CD4-positive, alpha-beta T cell (primary cell): ENCODE results near the gene TBL1X. TPM values are rescaled to one million over a fixed set of nuclear protein-coding genes. Genes with fewer than 3 reads are reported as not detected.
A peak's percentile ranks its signal among the peaks of the same experiment; 100 is the strongest.
"Not testable (repeated sequence)": the region's sequence is repeated elsewhere in the genome, so short reads cannot be mapped to it uniquely, and the experiment has no call there.

Experiments
- ATAC-seq: fragments of 200-7000 bp; cut with Tn5 transposase; one replicate; pipeline ENCODE4 v1.10.0; 2022; ENCODE audit warnings: mild to moderate bottlenecking; ENCODE audit not compliant: poor library complexity
- CTCF ChIA-PET: fragments of 350-600 bp; sonication (Branson Sonifier 250); formaldehyde crosslinking; loops from one replicate; lab custom pipeline; 2021; ENCODE audit warnings: antibody characterized with exemption, inconsistent platforms; lab: Charles Lee
- POLR2A ChIA-PET: fragments of 350-600 bp; sonication (Branson Sonifier 250); formaldehyde crosslinking; loops from one replicate; lab custom pipeline; 2021; ENCODE audit warnings: antibody characterized with exemption, inconsistent platforms; lab: Charles Lee
- DNase-seq, 14 experiments: peaks; one replicate each; pipeline ENCODE4 v3.0.0-alpha.2; 2013 to 2020; ENCODE audit warnings: mixed read lengths in 2 of 14
- H3K27ac ChIP-seq, 2 donors: one replicate each; pipeline versions ENCODE4 v1.5.1 to v1.7.0; 2013; ENCODE audit warnings: low read length in 2 of 2, low read depth in 1 of 2, mild to moderate bottlenecking in 1 of 2
- H3K27me3 ChIP-seq, 2 experiments: 1 replicate in 1 of 2; 2 replicates in 1 of 2; pipeline versions ENCODE4 v1.6.1 to v1.7.0; 2013; ENCODE audit warnings: low read length in 2 of 2, control low read depth in 1 of 2, mild to moderate bottlenecking in 1 of 2, moderate library complexity in 1 of 2; ENCODE audit not compliant: insufficient read depth in 2 of 2, control insufficient read depth in 1 of 2
- H3K36me3 ChIP-seq: one replicate; pipeline ENCODE4 v1.6.1; 2013; ENCODE audit warnings: low read length, control low read depth; ENCODE audit not compliant: insufficient read depth
- H3K4me1 ChIP-seq: one replicate; pipeline ENCODE4 v1.6.1; 2013; ENCODE audit warnings: low read length, control low read depth; ENCODE audit not compliant: insufficient read depth
- H3K4me3 ChIP-seq: one replicate; pipeline ENCODE4 v1.5.1; 2013; ENCODE audit warnings: mild to moderate bottlenecking, low read length, moderate library complexity
- H3K9me3 ChIP-seq, 2 experiments: 1 replicate in 1 of 2; 2 replicates in 1 of 2; pipeline versions ENCODE4 v1.6.1 to v1.7.0; 2013; ENCODE audit warnings: low read length in 2 of 2, mild to moderate bottlenecking in 2 of 2, control low read depth in 1 of 2, moderate library complexity in 1 of 2; ENCODE audit not compliant: control insufficient read depth in 1 of 2, insufficient read depth in 1 of 2
- H3K27ac Mint-ChIP-seq: one replicate; pipeline ENCODE4 v1.8.0; 2020; ENCODE audit warnings: mixed read lengths
- H3K27me3 Mint-ChIP-seq: one replicate; pipeline ENCODE4 v1.8.0; 2021; ENCODE audit warnings: mixed read lengths
- H3K36me3 Mint-ChIP-seq: one replicate; pipeline ENCODE4 v1.8.0; 2021; ENCODE audit warnings: low read depth, mixed read lengths
- H3K4me1 Mint-ChIP-seq: one replicate; pipeline ENCODE4 v1.8.0; 2021; ENCODE audit warnings: low read depth, mixed read lengths
- H3K4me3 Mint-ChIP-seq: one replicate; pipeline ENCODE4 v1.8.0; 2020; ENCODE audit warnings: mild to moderate bottlenecking, mixed read lengths
- H3K9me3 Mint-ChIP-seq: one replicate; pipeline ENCODE4 v1.8.0; 2020; ENCODE audit warnings: mixed read lengths
- CTCF ChIP-seq: fragments of 200-600 bp; IDR thresholded peaks from one replicate; pipeline ENCODE4 v1.8.0; 2022; ENCODE audit warnings: antibody characterized with exemption, mild to moderate bottlenecking
- intact Hi-C, 2 experiments: fragments of 100-400 bp; cut with DNase I in 1 of 2; cut with micrococcal nuclease in 1 of 2; formaldehyde crosslinking; loops; one replicate each; pipeline versions ENCODE4 v1.15.1 to v1.9.0; 2023 to 2025; cut with DNase I, micrococcal nuclease
- total RNA-seq, 174 experiments: library from RNA in 2 of 174; stranded (reverse) in 2 of 174; gene quantifications; one replicate each; pipeline ENCODE4 v1.2.3 and lab custom pipeline; 2021 to 2026

TBL1X gene
- total RNA-seq, 2 experiments from 2014 or later = 17.4 to 19.2 TPM

GRCh38 chrX:9473708-9474107, 8.8 kb downstream of the TBL1X start:
- Mint-ChIP-seq H3K4me3 (no peak overlapping the region), H3K36me3 (peaks cover 36% of the 10 kb centered on the region), H3K27me3 (no peaks in the 10 kb centered on the region), H3K4me1 (peaks cover 45% of the 10 kb centered on the region), H3K9me3 (no peaks in the 10 kb centered on the region), H3K27ac (no peak overlapping the region)
- ChIA-PET CTCF (no interaction called here), POLR2A (no interaction called here)
- TF ChIP-seq CTCF = no peak
- no peak overlapping the region for H3K4me3 ChIP-seq
- H3K27ac ChIP-seq = no peak overlapping the region
- DNase-seq (no peak), ATAC-seq (no peak)
- peaks cover 8% of the 10 kb centered on the region for H3K4me1 ChIP-seq
- H3K9me3 ChIP-seq = no peaks in the 10 kb centered on the region
- intact Hi-C loops = no loop called here
- no peaks in the 10 kb centered on the region for H3K27me3 ChIP-seq
- peaks cover 8% of the 10 kb centered on the region for H3K36me3 ChIP-seq

GRCh38 chrX:9475417-9475816, 10.6 kb downstream of the TBL1X start:
- H3K27me3 ChIP-seq, POLR2A ChIA-PET, H3K4me3 ChIP-seq, H3K27ac Mint-ChIP-seq, ATAC-seq, H3K9me3 Mint-ChIP-seq, CTCF ChIA-PET, H3K36me3 ChIP-seq, intact Hi-C loops, H3K9me3 ChIP-seq, H3K27ac ChIP-seq, H3K4me3 Mint-ChIP-seq, H3K4me1 ChIP-seq, H3K27me3 Mint-ChIP-seq: not testable (repeated sequence)
- peak in 1 of 14 experiments; percentile 39 for DNase-seq
- H3K36me3 Mint-ChIP-seq = peaks cover 31% of the 10 kb centered on the region
- H3K4me1 Mint-ChIP-seq = peaks cover 47% of the 10 kb centered on the region

- H3K9me3 Mint-ChIP-seq = no peaks in the 10 kb centered on the region
- no peak overlapping the region for H3K27ac Mint-ChIP-seq
- H3K4me1 ChIP-seq = no peaks in the 10 kb centered on the region
- ATAC-seq (no peak), DNase-seq (no peak)
- H3K36me3 ChIP-seq = peaks cover 7% of the 10 kb centered on the region
- H3K4me3 ChIP-seq = no peak overlapping the region
- POLR2A ChIA-PET = no interaction called here
- no peaks in the 10 kb centered on the region for H3K27me3 Mint-ChIP-seq
- no peaks in the 10 kb centered on the region for H3K27me3 ChIP-seq
- CTCF ChIA-PET = no interaction called here
- peaks cover 50% of the 10 kb centered on the region for H3K4me1 Mint-ChIP-seq
- intact Hi-C loops = no loop called here
- H3K4me3 Mint-ChIP-seq = no peak overlapping the region
- no peaks in the 10 kb centered on the region for H3K9me3 ChIP-seq
- H3K27ac ChIP-seq = no peak overlapping the region
- H3K36me3 Mint-ChIP-seq = peaks cover 28% of the 10 kb centered on the region
- TF ChIP-seq CTCF = no peak
These were observed 11.1 kb downstream of the TBL1X start for GRCh38 chrX:9475984-9476383.

- Mint-ChIP-seq H3K4me1 (peaks cover 53% of the 10 kb centered on the region), H3K27ac (no peak overlapping the region), H3K27me3 (no peaks in the 10 kb centered on the region), H3K4me3 (no peak overlapping the region), H3K36me3 (peaks cover 36% of the 10 kb centered on the region), H3K9me3 (no peaks in the 10 kb centered on the region)
- Histone ChIP-seq H3K4me1 (no peaks in the 10 kb centered on the region), H3K27ac (no peak overlapping the region), H3K9me3 (no peaks in the 10 kb centered on the region), H3K36me3 (no peaks in the 10 kb centered on the region), H3K4me3 (no peak overlapping the region), H3K27me3 (no peaks in the 10 kb centered on the region)
- no peak for TF ChIP-seq CTCF
- DNase-seq (no peak), ATAC-seq (no peak)
- intact Hi-C loops = no loop called here
- CTCF ChIA-PET = no interaction called here
- POLR2A ChIA-PET = no interaction called here
These were observed 12.1 kb downstream of the TBL1X start for GRCh38 chrX:9476810-9477575.
